ENCODE data around the gene ANAPC13.

DNA sequence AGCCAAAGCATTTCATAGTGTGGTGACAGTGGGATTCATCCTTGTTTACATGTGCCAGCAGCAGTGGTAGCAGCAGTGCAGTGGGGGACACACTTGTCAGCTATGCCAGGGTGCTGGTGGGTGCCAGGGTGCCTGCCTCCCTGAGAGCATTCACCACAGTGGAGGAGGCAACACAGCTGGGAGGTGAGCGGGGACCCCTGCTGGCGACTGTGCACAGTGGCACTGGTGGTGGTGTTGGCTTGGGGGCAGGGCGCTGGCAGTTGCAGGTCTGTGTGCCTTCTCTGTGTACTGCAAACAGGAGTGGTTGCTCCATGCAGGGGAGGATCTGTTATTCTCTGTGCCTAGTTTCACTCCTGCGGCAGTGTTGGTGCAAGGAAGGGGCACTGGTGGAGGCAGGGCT lies 41.3 kb upstream of the ANAPC13 start:
- TF ChIP-seq, protein P1, sequence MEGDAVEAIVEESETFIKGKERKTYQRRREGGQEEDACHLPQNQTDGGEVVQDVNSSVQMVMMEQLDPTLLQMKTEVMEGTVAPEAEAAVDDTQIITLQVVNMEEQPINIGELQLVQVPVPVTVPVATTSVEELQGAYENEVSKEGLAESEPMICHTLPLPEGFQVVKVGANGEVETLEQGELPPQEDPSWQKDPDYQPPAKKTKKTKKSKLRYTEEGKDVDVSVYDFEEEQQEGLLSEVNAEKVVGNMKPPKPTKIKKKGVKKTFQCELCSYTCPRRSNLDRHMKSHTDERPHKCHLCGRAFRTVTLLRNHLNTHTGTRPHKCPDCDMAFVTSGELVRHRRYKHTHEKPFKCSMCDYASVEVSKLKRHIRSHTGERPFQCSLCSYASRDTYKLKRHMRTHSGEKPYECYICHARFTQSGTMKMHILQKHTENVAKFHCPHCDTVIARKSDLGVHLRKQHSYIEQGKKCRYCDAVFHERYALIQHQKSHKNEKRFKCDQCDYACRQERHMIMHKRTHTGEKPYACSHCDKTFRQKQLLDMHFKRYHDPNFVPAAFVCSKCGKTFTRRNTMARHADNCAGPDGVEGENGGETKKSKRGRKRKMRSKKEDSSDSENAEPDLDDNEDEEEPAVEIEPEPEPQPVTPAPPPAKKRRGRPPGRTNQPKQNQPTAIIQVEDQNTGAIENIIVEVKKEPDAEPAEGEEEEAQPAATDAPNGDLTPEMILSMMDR (IDR thresholded peaks at IDR 0.05), result peak; percentile 52
- TF ChIP-seq EZH2 (IDR thresholded peaks at IDR 0.05), result no peak
- no peak for TF ChIP-seq EZH2phosphoT487 (IDR thresholded peaks at IDR 0.05)
